Type B pancreatic cell (in vitro differentiated cells): ENCODE data around the gene ELL2. TPM values are rescaled to one million over a fixed set of nuclear protein-coding genes. Genes with fewer than 3 reads are reported as not detected.

Experiments
- DNase-seq: peaks from one replicate; pipeline ENCODE4 v3.0.0; 2021; ENCODE audit warnings: mixed read lengths; ENCODE audit not compliant: unreplicated experiment; ENCODE audit errors: extremely low spot score
- H3K27ac Mint-ChIP-seq: 2 replicates; pipeline ENCODE4 v1.8.0; 2021; ENCODE audit warnings: mild to moderate bottlenecking, mixed read lengths
- H3K27me3 Mint-ChIP-seq: 2 replicates; pipeline ENCODE4 v1.8.0; 2021; ENCODE audit warnings: mixed read lengths
- H3K36me3 Mint-ChIP-seq: 2 replicates; pipeline ENCODE4 v1.8.0; 2021; ENCODE audit warnings: mixed read lengths
- H3K4me1 Mint-ChIP-seq: one replicate; pipeline ENCODE4 v1.8.0; 2021; ENCODE audit warnings: mixed read lengths; ENCODE audit not compliant: unreplicated experiment
- H3K4me3 Mint-ChIP-seq: 2 replicates; pipeline ENCODE4 v1.8.0; 2021; ENCODE audit warnings: mild to moderate bottlenecking, mixed read lengths
- H3K9me3 Mint-ChIP-seq: 2 replicates; pipeline ENCODE4 v1.8.0; 2021; ENCODE audit warnings: mixed read lengths
- CTCF ChIP-seq: fragments of 200-600 bp; sonication (generic); conservative IDR thresholded peaks from 2 replicates; pipeline ENCODE4 v1.5.0; 2021; ENCODE audit warnings: antibody characterized with exemption, mild to moderate bottlenecking
- total RNA-seq: library from RNA; stranded (reverse); gene quantifications from 2 replicates; pipeline ENCODE4 v1.2.1, GENCODE V29; 2021; ENCODE audit warnings: low replicate concordance

The ELL2 gene
- total RNA-seq, 1 donor from 2014 or later = 33.9 TPM

- Mint-ChIP-seq H3K27ac (peak overlapping the region; percentile 50), H3K9me3 (no peaks in the 10 kb centered on the region), H3K36me3 (peaks cover 5% of the 10 kb centered on the region), H3K4me3 (peak overlapping the region; percentile 98), H3K4me1 (peaks cover 27% of the 10 kb centered on the region), H3K27me3 (peaks cover 23% of the 10 kb centered on the region)
- TF ChIP-seq CTCF = peak; percentile 13
- no peak for DNase-seq
These were observed 2.4 kb downstream of the ELL2 start for GRCh38 chr5:95959051-95959887.

- Mint-ChIP-seq H3K36me3 (peaks cover 5% of the 10 kb centered on the region), H3K9me3 (no peaks in the 10 kb centered on the region), H3K4me3 (peak overlapping the region; percentile 98), H3K27ac (no peak overlapping the region), H3K27me3 (peaks cover 23% of the 10 kb centered on the region), H3K4me1 (peaks cover 27% of the 10 kb centered on the region)
- no peak for DNase-seq
- TF ChIP-seq CTCF = no peak
These were observed 3.2 kb downstream of the ELL2 start for GRCh38 chr5:95958310-95959014.

- no peak for DNase-seq
- Mint-ChIP-seq H3K4me1 (peaks cover 25% of the 10 kb centered on the region), H3K36me3 (peaks cover 5% of the 10 kb centered on the region), H3K27me3 (peaks cover 23% of the 10 kb centered on the region), H3K4me3 (peak overlapping the region; percentile 78), H3K27ac (no peak overlapping the region), H3K9me3 (no peaks in the 10 kb centered on the region)
- no peak for TF ChIP-seq CTCF
These were observed 4.0 kb downstream of the ELL2 start for GRCh38 chr5:95957561-95958203.

GRCh38 chr5:95956900-95957293 is 4.8 kb downstream of the ELL2 start:
- Mint-ChIP-seq H3K27ac (peak overlapping the region; percentile 3), H3K36me3 (peaks cover 7% of the 10 kb centered on the region), H3K27me3 (peaks cover 19% of the 10 kb centered on the region), H3K4me3 (no peak overlapping the region), H3K9me3 (peaks cover under 1% of the 10 kb centered on the region), H3K4me1 (peaks cover 17% of the 10 kb centered on the region)
- no peak for TF ChIP-seq CTCF
- DNase-seq = no peak

- H3K27me3 Mint-ChIP-seq = peaks cover 18% of the 10 kb centered on the region
- peaks cover 16% of the 10 kb centered on the region for H3K4me1 Mint-ChIP-seq
- DNase-seq = no peak
- peak overlapping the region; percentile 7 for H3K4me3 Mint-ChIP-seq
- no peak for TF ChIP-seq CTCF
- peaks cover 11% of the 10 kb centered on the region for H3K36me3 Mint-ChIP-seq
- H3K27ac Mint-ChIP-seq = peak overlapping the region; percentile 3
- peaks cover 6% of the 10 kb centered on the region for H3K9me3 Mint-ChIP-seq
These were observed 5.4 kb downstream of the ELL2 start for GRCh38 chr5:95956021-95956899.
